ENCODE data around the gene IFNA4.

IFNA4 gene

GRCh38 chr9:21160178-21160577 is 27.2 kb downstream of the IFNA4 start:
- Histone ChIP-seq H3K79me2 (ENCODE audit: control insufficient read depth, low read length) (no peaks in the 10 kb centered on the region), H3K27ac (ENCODE audit: low read depth, low read length) (no peak overlapping the region), H3K9me3 (ENCODE audit: control insufficient read depth, insufficient read depth, low read length) (no peaks in the 10 kb centered on the region), H4K20me1 (ENCODE audit: control insufficient read depth, insufficient read depth, low read depth, low read length) (no peaks in the 10 kb centered on the region), H3K4me1 (ENCODE audit: control insufficient read depth, low read length) (peaks cover 5% of the 10 kb centered on the region), H3F3A (ENCODE audit: control insufficient read depth, insufficient read depth) (no peaks in the 10 kb centered on the region), H3K4me2 (ENCODE audit: low read length) (no peak overlapping the region), H3K4me3 (ENCODE audit: low read length) (no peak overlapping the region), H3K36me3 (ENCODE audit: control insufficient read depth, low read length) (no peaks in the 10 kb centered on the region), H3K27me3 (ENCODE audit: control insufficient read depth, low read length) (no peaks in the 10 kb centered on the region; the same call in 1 of the 2 replicates), H3K9me2 (replicated peaks; ENCODE audit: control insufficient read depth, low read length) (no peaks in the 10 kb centered on the region)
- TF ChIP-seq EZH2phosphoT487 (IDR thresholded peaks at IDR 0.05; ENCODE audit: borderline replicate concordance, low read length): no peak
- TF ChIP-seq CTCF (IDR thresholded peaks at IDR 0.05; ENCODE audit: low read depth, low read length, poor library complexity, severe bottlenecking): no peak

GRCh38 chr9:21155501-21155900 is 31.9 kb downstream of the IFNA4 start:
- peaks cover 5% of the 10 kb centered on the region for H3K4me1 ChIP-seq (ENCODE audit: control insufficient read depth, low read length)
- H3K27me3 ChIP-seq (ENCODE audit: control insufficient read depth, low read length): 0 out of 2 replicates have a peak, but pooled peaks cover 3% of the 10 kb centered on the region
- no peaks in the 10 kb centered on the region for H3K9me2 ChIP-seq (replicated peaks; ENCODE audit: control insufficient read depth, low read length)
- no peaks in the 10 kb centered on the region for H3F3A ChIP-seq (ENCODE audit: control insufficient read depth, insufficient read depth)
- no peaks in the 10 kb centered on the region for H3K36me3 ChIP-seq (ENCODE audit: control insufficient read depth, low read length)
- H3K9me3 ChIP-seq (ENCODE audit: control insufficient read depth, insufficient read depth, low read length): no peaks in the 10 kb centered on the region
- no peak overlapping the region for H3K27ac ChIP-seq (ENCODE audit: low read depth, low read length)
- no peaks in the 10 kb centered on the region for H3K79me2 ChIP-seq (ENCODE audit: control insufficient read depth, low read length)
- H4K20me1 ChIP-seq (ENCODE audit: control insufficient read depth, insufficient read depth, low read depth, low read length): no peaks in the 10 kb centered on the region
- TF ChIP-seq EZH2phosphoT487 (IDR thresholded peaks at IDR 0.05; ENCODE audit: borderline replicate concordance, low read length) (no peak), CTCF (IDR thresholded peaks at IDR 0.05; ENCODE audit: low read depth, low read length, poor library complexity, severe bottlenecking) (no peak)
- H3K4me3 ChIP-seq (ENCODE audit: low read length): no peak overlapping the region
- H3K4me2 ChIP-seq (ENCODE audit: low read length): no peak overlapping the region

GRCh38 chr9:21154018-21154608 is 33.3 kb downstream of the IFNA4 start:
- H3K27ac ChIP-seq (ENCODE audit: low read depth, low read length): no peak overlapping the region
- H4K20me1 ChIP-seq (ENCODE audit: control insufficient read depth, insufficient read depth, low read depth, low read length): no peaks in the 10 kb centered on the region
- no peaks in the 10 kb centered on the region for H3K36me3 ChIP-seq (ENCODE audit: control insufficient read depth, low read length)
- no peak overlapping the region for H3K4me3 ChIP-seq (ENCODE audit: low read length)
- TF ChIP-seq EZH2phosphoT487 (IDR thresholded peaks at IDR 0.05; ENCODE audit: borderline replicate concordance, low read length): no peak
- TF ChIP-seq CTCF (IDR thresholded peaks at IDR 0.05; ENCODE audit: low read depth, low read length, poor library complexity, severe bottlenecking): peak; percentile 21
- no peak overlapping the region for H3K4me2 ChIP-seq (ENCODE audit: low read length)
- H3K4me1 ChIP-seq (ENCODE audit: control insufficient read depth, low read length): no peaks in the 10 kb centered on the region
- 0 out of 2 replicates have a peak, but pooled peaks cover 3% of the 10 kb centered on the region for H3K27me3 ChIP-seq (ENCODE audit: control insufficient read depth, low read length)
- no peaks in the 10 kb centered on the region for H3F3A ChIP-seq (ENCODE audit: control insufficient read depth, insufficient read depth)
- H3K9me2 ChIP-seq (replicated peaks; ENCODE audit: control insufficient read depth, low read length): no peaks in the 10 kb centered on the region
- H3K9me3 ChIP-seq (ENCODE audit: control insufficient read depth, insufficient read depth, low read length): no peaks in the 10 kb centered on the region
- H3K79me2 ChIP-seq (ENCODE audit: control insufficient read depth, low read length): no peaks in the 10 kb centered on the region
